ENCODE results near the gene MRPL58. TPM values are rescaled to one million over a fixed set of nuclear protein-coding genes. Genes with fewer than 3 reads are reported as not detected.

MRPL58 gene
- total RNA-seq, 3 donors from 2014 or later = 38.6 to 48.6 (median 44.6) TPM

- TF ChIP-seq POLR2A (IDR thresholded peaks at IDR 0.05) (no peak), CTCF (IDR thresholded peaks at IDR 0.05) (no peak), POLR2AphosphoS5 (IDR thresholded peaks at IDR 0.05) (no peak)
- DNase-seq (ENCODE audit: low spot score in 2 of 2) = no peak
- Histone ChIP-seq H3K36me3 (no peaks in the 10 kb centered on the region), H3K4me1 (peaks cover 0 to 3% of the 10 kb centered on the region in 2 donors), H3K9me3 (no peaks in the 10 kb centered on the region), H3K27ac (peak overlapping the region in 1 of 2 donors; percentile 94), H3K4me3 (peak overlapping the region in 2 of 3 donors; percentile 77 to 84), H3K27me3 (no peaks in the 10 kb centered on the region)
- intact Hi-C loops (cut with DNase I; ENCODE audit: low total_unique reads) = no loop called here
Observed at GRCh38 chr17:74970395-74970794, 42.1 kb upstream of the MRPL58 start.

GRCh38 chr17:74971069-74971841, 41.2 kb upstream of the MRPL58 start:
- Histone ChIP-seq H3K27me3 (no peaks in the 10 kb centered on the region), H3K36me3 (no peaks in the 10 kb centered on the region), H3K4me1 (peaks cover 0 to 3% of the 10 kb centered on the region in 2 donors), H3K4me3 (peak overlapping the region; percentile 52 to 84 (median 77)), H3K9me3 (no peaks in the 10 kb centered on the region), H3K27ac (peak overlapping the region; percentile 84 to 94)
- no peak for DNase-seq (ENCODE audit: low spot score in 2 of 2)
- TF ChIP-seq POLR2A (IDR thresholded peaks at IDR 0.05) = no peak
- intact Hi-C loops (cut with DNase I; ENCODE audit: low total_unique reads) = no loop called here

GRCh38 chr17:74971842-74972106, 40.7 kb upstream of the MRPL58 start:
- intact Hi-C loops (cut with DNase I; ENCODE audit: low total_unique reads) = no loop called here
- TF ChIP-seq POLR2A (IDR thresholded peaks at IDR 0.05) (no peak), POLR2AphosphoS5 (IDR thresholded peaks at IDR 0.05) (no peak), CTCF (IDR thresholded peaks at IDR 0.05) (no peak)
- Histone ChIP-seq H3K4me1 (peaks cover 0 to 3% of the 10 kb centered on the region in 2 donors), H3K9me3 (no peaks in the 10 kb centered on the region), H3K27me3 (no peaks in the 10 kb centered on the region), H3K4me3 (peak overlapping the region; percentile 52 to 84 (median 77)), H3K36me3 (no peaks in the 10 kb centered on the region), H3K27ac (peak overlapping the region; percentile 84 to 94)
- no peak for DNase-seq (ENCODE audit: low spot score in 2 of 2)

- peak; percentile 62 to 89 for DNase-seq (ENCODE audit: low spot score in 2 of 2)
- TF ChIP-seq POLR2AphosphoS5 (IDR thresholded peaks at IDR 0.05) (peak in 1 of 3 donors; percentile 21), CTCF (IDR thresholded peaks at IDR 0.05) (no peak)
- Histone ChIP-seq H3K36me3 (no peaks in the 10 kb centered on the region), H3K27ac (peak within 1 kb of the TSS; percentile 84 to 94), H3K4me1 (peaks cover 0 to 3% of the 10 kb centered on the region in 2 donors), H3K4me3 (peak within 1 kb of the TSS; percentile 52 to 84 (median 77)), H3K27me3 (no peaks in the 10 kb centered on the region), H3K9me3 (no peaks in the 10 kb centered on the region)
- intact Hi-C loops (cut with DNase I; ENCODE audit: low total_unique reads) = no loop called here
Observed at GRCh38 chr17:74972107-74972972, 40.1 kb upstream of the MRPL58 start, which contains the start of gene HID1. HID1 (minus strand) TSS chr17:74972759; CDS start chr17:74972656, 103 bp downstream.

GRCh38 chr17:74972973-74973328, 39.5 kb upstream of the MRPL58 start:
- no peaks in the 10 kb centered on the region for H3K9me3 ChIP-seq
- peak overlapping the region in 1 of 2 donors; percentile 84 for H3K27ac ChIP-seq
- no peak for DNase-seq (ENCODE audit: low spot score in 2 of 2)
- peaks cover 0 to 3% of the 10 kb centered on the region in 2 donors for H3K4me1 ChIP-seq
- TF ChIP-seq CTCF (IDR thresholded peaks at IDR 0.05) (no peak), POLR2AphosphoS5 (IDR thresholded peaks at IDR 0.05) (no peak), POLR2A (IDR thresholded peaks at IDR 0.05) (no peak)
- no peaks in the 10 kb centered on the region for H3K36me3 ChIP-seq
- H3K27me3 ChIP-seq = no peaks in the 10 kb centered on the region
- intact Hi-C loops (cut with DNase I; ENCODE audit: low total_unique reads) = no loop called here
- H3K4me3 ChIP-seq = peak overlapping the region; percentile 52 to 84 (median 77)

Data from breast epithelium (tissue), 4 donors.